Prostate gland (tissue), 2 donors: ENCODE data around the gene POLR1H.

Source experiments
- POLR2A ChIP-seq: fragments of 450-650 bp; IDR thresholded peaks from one replicate; pipeline ENCODE4 v1.6.1; 2016; ENCODE audit warnings: antibody characterized with exemption, mild to moderate bottlenecking
- TF ChIP-seq, protein P1 (sequence below), 4 experiments: fragments of 200-600 bp in 2 of 4; fragments of 450-650 bp in 2 of 4; sonication (generic) in 2 of 4; IDR thresholded peaks; 1 replicate in 3 of 4; 2 replicates in 1 of 4; pipeline ENCODE4 v1.5.1; 2016 to 2019; ENCODE audit warnings: antibody characterized with exemption in 4 of 4, mild to moderate bottlenecking in 2 of 4, moderate library complexity in 2 of 4

DNA sequence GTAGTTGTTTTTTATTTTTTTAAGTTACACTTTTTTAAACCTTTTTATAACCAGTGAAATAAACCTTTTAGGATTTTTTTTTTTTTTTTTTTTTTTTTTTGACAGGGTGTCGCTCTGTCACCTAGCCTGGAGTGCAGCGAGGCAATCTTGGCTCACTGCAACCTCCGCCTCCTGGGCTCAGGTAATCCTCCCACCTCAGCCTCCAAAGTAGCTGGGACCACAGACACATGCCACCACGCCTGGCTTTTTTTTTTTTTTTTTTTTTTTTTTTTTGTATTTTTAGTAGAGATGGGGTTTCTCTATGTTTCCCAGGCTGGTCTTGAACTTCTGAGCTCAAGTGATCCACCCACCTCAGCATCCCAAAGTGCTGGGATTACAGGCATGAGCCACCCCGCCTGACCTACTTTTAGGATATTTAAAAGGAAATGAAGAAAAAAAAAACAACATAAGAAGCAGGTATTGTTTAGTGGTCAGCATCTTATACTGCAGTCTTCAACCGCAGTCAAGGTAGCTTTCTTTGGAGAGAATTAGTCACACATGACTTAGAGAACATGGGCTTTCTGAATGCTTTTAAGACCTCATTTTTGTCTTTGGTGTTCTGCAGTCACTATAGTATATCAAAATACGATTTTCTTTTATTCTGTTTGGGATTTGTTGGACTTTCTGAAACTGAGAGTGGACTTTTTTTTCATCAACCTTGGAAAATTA is 1.6 kb downstream of the POLR1H start:
- no peak for TF ChIP-seq POLR2A
- TF ChIP-seq, protein P1, sequence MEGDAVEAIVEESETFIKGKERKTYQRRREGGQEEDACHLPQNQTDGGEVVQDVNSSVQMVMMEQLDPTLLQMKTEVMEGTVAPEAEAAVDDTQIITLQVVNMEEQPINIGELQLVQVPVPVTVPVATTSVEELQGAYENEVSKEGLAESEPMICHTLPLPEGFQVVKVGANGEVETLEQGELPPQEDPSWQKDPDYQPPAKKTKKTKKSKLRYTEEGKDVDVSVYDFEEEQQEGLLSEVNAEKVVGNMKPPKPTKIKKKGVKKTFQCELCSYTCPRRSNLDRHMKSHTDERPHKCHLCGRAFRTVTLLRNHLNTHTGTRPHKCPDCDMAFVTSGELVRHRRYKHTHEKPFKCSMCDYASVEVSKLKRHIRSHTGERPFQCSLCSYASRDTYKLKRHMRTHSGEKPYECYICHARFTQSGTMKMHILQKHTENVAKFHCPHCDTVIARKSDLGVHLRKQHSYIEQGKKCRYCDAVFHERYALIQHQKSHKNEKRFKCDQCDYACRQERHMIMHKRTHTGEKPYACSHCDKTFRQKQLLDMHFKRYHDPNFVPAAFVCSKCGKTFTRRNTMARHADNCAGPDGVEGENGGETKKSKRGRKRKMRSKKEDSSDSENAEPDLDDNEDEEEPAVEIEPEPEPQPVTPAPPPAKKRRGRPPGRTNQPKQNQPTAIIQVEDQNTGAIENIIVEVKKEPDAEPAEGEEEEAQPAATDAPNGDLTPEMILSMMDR (IDR thresholded peaks at IDR 0.05) = no peak
